Activated B cell treated with CpG ODN at 0.5 μM for 24 hours (primary cell): ENCODE results near the gene PRKCH. TPM values are rescaled to one million over a fixed set of nuclear protein-coding genes. Genes with fewer than 3 reads are reported as not detected.

Experiments used
- ATAC-seq: fragments of 200-7000 bp; cut with Tn5 transposase; one replicate; pipeline ENCODE4 v1.10.0; 2021; ENCODE audit warnings: low read depth, mild to moderate bottlenecking, moderate library complexity
- CTCF ChIA-PET: fragments of 350-600 bp; sonication (Branson Sonifier 250); formaldehyde crosslinking; loops from one replicate; lab custom pipeline; 2021; ENCODE audit warnings: antibody characterized with exemption; lab: Charles Lee
- POLR2A ChIA-PET: fragments of 350-600 bp; sonication (Branson Sonifier 250); formaldehyde crosslinking; loops from one replicate; lab custom pipeline; 2021; ENCODE audit warnings: antibody characterized with exemption; lab: Charles Lee
- DNase-seq: peaks from one replicate; pipeline ENCODE4 v3.0.0; 2022
- H3K27ac Mint-ChIP-seq: one replicate; pipeline ENCODE4 v1.8.0; 2020; ENCODE audit warnings: mixed read lengths
- H3K27me3 Mint-ChIP-seq: one replicate; pipeline ENCODE4 v1.8.0; 2021; ENCODE audit warnings: mixed read lengths
- H3K36me3 Mint-ChIP-seq: one replicate; pipeline ENCODE4 v1.8.0; 2021; ENCODE audit warnings: low read depth, mixed read lengths
- H3K4me1 Mint-ChIP-seq: one replicate; pipeline ENCODE4 v1.8.0; 2021; ENCODE audit warnings: mixed read lengths
- H3K4me3 Mint-ChIP-seq: one replicate; pipeline ENCODE4 v1.8.0; 2020; ENCODE audit warnings: mild to moderate bottlenecking, mixed read lengths
- H3K9me3 Mint-ChIP-seq: one replicate; pipeline ENCODE4 v1.8.0; 2020; ENCODE audit warnings: mixed read lengths
- CTCF ChIP-seq: fragments of 200-600 bp; IDR thresholded peaks from one replicate; pipeline ENCODE4 v1.8.0; 2022; ENCODE audit warnings: antibody characterized with exemption, mild to moderate bottlenecking
- intact Hi-C: fragments of 100-400 bp; cut with micrococcal nuclease; formaldehyde crosslinking; loops from one replicate; pipeline ENCODE4 v1.15.1; 2024
- total RNA-seq: library from RNA; stranded (reverse); gene quantifications from 2 replicates; pipeline ENCODE4 v1.2.3, GENCODE V29; 2022

Gene PRKCH
- total RNA-seq, 1 donor from 2014 or later, result 4.6 TPM

GRCh38 chr14:61421212-61421923 lies 100.0 kb downstream of the PRKCH start:
- ATAC-seq (no peak), DNase-seq (no peak)
- H3K27me3 Mint-ChIP-seq, result no peaks in the 10 kb centered on the region
- POLR2A ChIA-PET, result no interaction called here
- H3K4me1 Mint-ChIP-seq, result peaks cover 4% of the 10 kb centered on the region
- TF ChIP-seq CTCF, result no peak
- intact Hi-C loops, result no loop called here
- no peak overlapping the region for H3K27ac Mint-ChIP-seq
- H3K9me3 Mint-ChIP-seq, result peaks cover 5% of the 10 kb centered on the region
- no peak overlapping the region for H3K4me3 Mint-ChIP-seq
- CTCF ChIA-PET, result no interaction called here
- H3K36me3 Mint-ChIP-seq, result no peaks in the 10 kb centered on the region

- no peaks in the 10 kb centered on the region for H3K4me1 Mint-ChIP-seq
- peaks cover 2% of the 10 kb centered on the region for H3K27me3 Mint-ChIP-seq
- H3K36me3 Mint-ChIP-seq, result no peaks in the 10 kb centered on the region
- POLR2A ChIA-PET, result no interaction called here
- ATAC-seq (no peak), DNase-seq (no peak)
- H3K27ac Mint-ChIP-seq, result no peak overlapping the region
- intact Hi-C loops, result no loop called here
- CTCF ChIA-PET, result no interaction called here
- TF ChIP-seq CTCF, result no peak
- peaks cover 5% of the 10 kb centered on the region for H3K9me3 Mint-ChIP-seq
- H3K4me3 Mint-ChIP-seq, result no peak overlapping the region
Observed at GRCh38 chr14:61426048-61426447, 104.7 kb downstream of the PRKCH start.

- H3K27ac Mint-ChIP-seq, result no peak overlapping the region
- DNase-seq (no peak), ATAC-seq (no peak)
- no peak for TF ChIP-seq CTCF
- no peak overlapping the region for H3K4me3 Mint-ChIP-seq
- ChIA-PET POLR2A (no interaction called here), CTCF (no interaction called here)
- H3K4me1 Mint-ChIP-seq, result no peaks in the 10 kb centered on the region
- intact Hi-C loops, result no loop called here
- H3K9me3 Mint-ChIP-seq, result peaks cover 5% of the 10 kb centered on the region
- H3K27me3 Mint-ChIP-seq, result peaks cover 6% of the 10 kb centered on the region
- no peaks in the 10 kb centered on the region for H3K36me3 Mint-ChIP-seq
Observed at GRCh38 chr14:61428261-61428660, 106.9 kb downstream of the PRKCH start.

GRCh38 chr14:61429316-61429715 lies 107.9 kb downstream of the PRKCH start:
- Mint-ChIP-seq H3K27me3 (peaks cover 8% of the 10 kb centered on the region), H3K4me3 (no peak overlapping the region), H3K27ac (no peak overlapping the region), H3K4me1 (no peaks in the 10 kb centered on the region), H3K36me3 (no peaks in the 10 kb centered on the region), H3K9me3 (peaks cover 5% of the 10 kb centered on the region)
- DNase-seq (no peak), ATAC-seq (no peak)
- no peak for TF ChIP-seq CTCF
- intact Hi-C loops, result no loop called here
- CTCF ChIA-PET, result no interaction called here
- POLR2A ChIA-PET, result no interaction called here

GRCh38 chr14:61430066-61430757 lies 108.8 kb downstream of the PRKCH start:
- no peaks in the 10 kb centered on the region for H3K36me3 Mint-ChIP-seq
- intact Hi-C loops, result no loop called here
- TF ChIP-seq CTCF, result no peak
- peaks cover 10% of the 10 kb centered on the region for H3K27me3 Mint-ChIP-seq
- ChIA-PET POLR2A (no interaction called here), CTCF (no interaction called here)
- ATAC-seq, result no peak
- H3K27ac Mint-ChIP-seq, result no peak overlapping the region
- H3K4me3 Mint-ChIP-seq, result no peak overlapping the region
- H3K9me3 Mint-ChIP-seq, result peaks cover 5% of the 10 kb centered on the region
- no peaks in the 10 kb centered on the region for H3K4me1 Mint-ChIP-seq
- no peak for DNase-seq
